Activated T-helper 17 cell treated with anti-CD3 and anti-CD28 coated beads, Interleukin-2, amount 50 U/mL, for 72 hours (primary cell): ENCODE results near the gene MRPL43. TPM values are rescaled to one million over a fixed set of nuclear protein-coding genes. Genes with fewer than 3 reads are reported as not detected.
A peak's percentile ranks its signal among the peaks of the same experiment; 100 is the strongest.

Source experiments
- ATAC-seq: fragments of 150-1000 bp; cut with Tn5 transposase; replicated peaks from 2 replicates; pipeline ENCODE4 v1.10.0; 2021; ENCODE audit warnings: mild to moderate bottlenecking, moderate library complexity
- H3K27ac Mint-ChIP-seq: one replicate; pipeline ENCODE4 v1.8.0; 2022; ENCODE audit warnings: mixed read lengths
- H3K27me3 Mint-ChIP-seq: one replicate; pipeline ENCODE4 v1.8.0; 2022; ENCODE audit warnings: mixed read lengths
- H3K36me3 Mint-ChIP-seq: one replicate; pipeline ENCODE4 v1.8.0; 2022; ENCODE audit warnings: low read depth, mild to moderate bottlenecking, mixed read lengths
- H3K4me1 Mint-ChIP-seq: one replicate; pipeline ENCODE4 v1.8.0; 2022; ENCODE audit warnings: mixed read lengths
- H3K4me3 Mint-ChIP-seq: one replicate; pipeline ENCODE4 v1.8.0; 2022; ENCODE audit warnings: mild to moderate bottlenecking, mixed read lengths
- H3K9me3 Mint-ChIP-seq: one replicate; pipeline ENCODE4 v1.8.0; 2022; ENCODE audit warnings: mixed read lengths
- total RNA-seq, 2 donors: library from RNA; stranded (reverse); gene quantifications; one replicate each; pipeline ENCODE4 v1.2.3, GENCODE V29; 2022

Gene MRPL43
- total RNA-seq, 2 donors from 2014 or later = 50.1 to 58.7 TPM

DNA sequence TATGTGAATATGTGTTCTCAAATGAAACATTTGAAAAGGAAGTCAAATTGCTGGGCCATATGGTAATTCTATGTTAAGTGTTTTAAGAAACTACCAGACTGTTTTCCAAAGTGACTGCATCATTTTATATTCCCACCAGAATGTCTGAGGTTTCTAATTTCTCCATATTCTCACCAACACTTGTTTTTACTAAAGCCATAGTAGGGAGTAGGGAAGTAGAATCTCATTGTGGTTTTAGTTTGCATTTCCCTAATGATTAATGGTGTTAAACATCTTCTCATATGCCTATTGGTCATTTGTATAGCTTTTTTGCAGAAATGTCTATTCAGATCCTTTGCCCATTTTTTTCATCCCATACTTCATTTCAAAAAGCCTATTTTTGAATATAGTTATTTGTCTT lies 27.0 kb downstream of the MRPL43 start:
- Mint-ChIP-seq H3K4me3 (no peak overlapping the region), H3K27me3 (no peaks in the 10 kb centered on the region), H3K9me3 (no peaks in the 10 kb centered on the region), H3K36me3 (peaks cover 94% of the 10 kb centered on the region), H3K4me1 (no peaks in the 10 kb centered on the region), H3K27ac (no peak overlapping the region)
- no peak for ATAC-seq

DNA sequence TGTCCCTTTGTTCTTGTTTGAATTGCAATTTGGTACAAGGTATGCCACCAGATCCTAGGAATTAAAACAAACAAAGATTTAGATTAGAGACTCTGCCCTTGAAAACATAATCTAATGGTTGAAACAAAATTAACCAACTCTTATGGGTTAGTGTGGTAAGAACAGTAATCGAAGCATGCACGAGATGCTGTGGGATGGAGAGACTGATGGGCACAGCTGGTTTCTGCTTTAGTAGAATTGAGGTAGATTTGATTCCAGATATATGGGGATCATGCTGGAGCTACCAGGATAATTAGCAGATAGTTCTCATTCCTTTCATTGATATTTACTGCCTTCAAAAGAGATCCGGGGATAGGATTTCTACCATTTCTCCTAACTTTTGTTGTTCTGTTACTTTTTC lies 38.4 kb downstream of the MRPL43 start:
- H3K4me3 Mint-ChIP-seq = no peak overlapping the region
- no peaks in the 10 kb centered on the region for H3K4me1 Mint-ChIP-seq
- H3K9me3 Mint-ChIP-seq = no peaks in the 10 kb centered on the region
- H3K36me3 Mint-ChIP-seq = peaks cover 87% of the 10 kb centered on the region
- H3K27me3 Mint-ChIP-seq = no peaks in the 10 kb centered on the region
- no peak overlapping the region for H3K27ac Mint-ChIP-seq
- no peak for ATAC-seq

DNA sequence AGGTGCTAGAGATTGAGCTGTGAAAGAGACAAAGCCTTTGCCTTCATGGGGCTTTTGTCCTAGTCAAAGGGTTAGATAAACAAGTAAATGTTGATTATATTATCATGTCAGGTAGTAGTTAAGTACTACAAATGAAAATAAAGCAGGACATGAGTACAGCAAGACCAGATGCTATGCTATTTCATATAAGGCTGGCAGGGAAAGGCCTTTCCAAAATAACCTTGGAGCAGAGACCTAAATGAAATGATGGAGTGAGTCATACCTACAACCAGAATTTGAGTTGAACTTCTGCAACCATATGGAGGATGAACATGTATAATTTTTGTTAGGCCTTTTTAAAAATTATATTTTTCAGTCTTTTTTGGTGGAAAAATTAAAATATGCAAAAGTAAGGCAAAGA lies 41.5 kb downstream of the MRPL43 start:
- H3K36me3 Mint-ChIP-seq = peaks cover 88% of the 10 kb centered on the region
- no peak overlapping the region for H3K4me3 Mint-ChIP-seq
- no peak for ATAC-seq
- no peaks in the 10 kb centered on the region for H3K9me3 Mint-ChIP-seq
- peaks cover 10% of the 10 kb centered on the region for H3K4me1 Mint-ChIP-seq
- no peaks in the 10 kb centered on the region for H3K27me3 Mint-ChIP-seq
- no peak overlapping the region for H3K27ac Mint-ChIP-seq

DNA sequence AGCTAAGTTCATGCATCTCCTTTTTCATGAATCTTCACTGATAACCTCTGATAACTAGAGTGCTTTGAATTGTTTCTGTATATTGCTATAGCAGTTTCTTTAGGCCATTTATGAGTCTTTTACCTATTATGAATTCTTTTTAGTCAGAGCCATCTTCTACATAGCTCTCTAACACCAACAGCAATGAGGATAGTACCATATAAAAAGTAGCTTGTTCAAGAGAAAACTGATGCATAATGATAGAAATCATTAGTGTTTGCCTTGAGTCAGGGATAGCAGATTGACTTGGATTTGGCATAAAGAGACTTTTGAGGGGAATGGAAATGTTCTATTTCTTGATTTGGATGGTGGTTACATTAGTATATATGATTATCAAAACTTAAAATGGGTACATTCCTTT lies 43.8 kb downstream of the MRPL43 start:
- Mint-ChIP-seq H3K36me3 (peaks cover 88% of the 10 kb centered on the region), H3K4me1 (peaks cover 10% of the 10 kb centered on the region), H3K9me3 (no peaks in the 10 kb centered on the region), H3K4me3 (peak overlapping the region; percentile 41), H3K27ac (peak overlapping the region; percentile 77), H3K27me3 (no peaks in the 10 kb centered on the region)
- ATAC-seq = peak; percentile 53

DNA sequence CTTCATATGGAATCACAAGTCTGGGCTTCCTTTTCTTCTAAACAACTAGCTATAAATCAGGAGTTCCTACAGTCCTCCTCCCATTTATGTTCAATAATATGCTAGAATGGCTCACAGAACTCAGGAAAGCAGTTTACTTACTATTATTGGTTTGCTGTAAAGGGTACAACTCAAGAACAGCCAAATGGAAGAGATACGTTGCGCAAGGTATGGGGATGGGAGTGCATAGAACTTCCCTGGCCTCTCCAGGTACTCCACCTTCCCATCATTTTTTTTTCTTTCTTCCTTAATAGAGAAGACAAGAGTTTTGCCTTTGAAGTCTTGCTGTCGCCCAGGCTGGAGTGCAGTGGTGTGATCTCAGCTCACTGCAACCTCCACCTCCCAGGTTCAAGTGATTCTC lies 45.1 kb downstream of the MRPL43 start:
- Mint-ChIP-seq H3K27ac (no peak overlapping the region), H3K4me1 (peaks cover 10% of the 10 kb centered on the region), H3K27me3 (no peaks in the 10 kb centered on the region), H3K9me3 (no peaks in the 10 kb centered on the region), H3K36me3 (peaks cover 91% of the 10 kb centered on the region), H3K4me3 (no peak overlapping the region)
- no peak for ATAC-seq

DNA sequence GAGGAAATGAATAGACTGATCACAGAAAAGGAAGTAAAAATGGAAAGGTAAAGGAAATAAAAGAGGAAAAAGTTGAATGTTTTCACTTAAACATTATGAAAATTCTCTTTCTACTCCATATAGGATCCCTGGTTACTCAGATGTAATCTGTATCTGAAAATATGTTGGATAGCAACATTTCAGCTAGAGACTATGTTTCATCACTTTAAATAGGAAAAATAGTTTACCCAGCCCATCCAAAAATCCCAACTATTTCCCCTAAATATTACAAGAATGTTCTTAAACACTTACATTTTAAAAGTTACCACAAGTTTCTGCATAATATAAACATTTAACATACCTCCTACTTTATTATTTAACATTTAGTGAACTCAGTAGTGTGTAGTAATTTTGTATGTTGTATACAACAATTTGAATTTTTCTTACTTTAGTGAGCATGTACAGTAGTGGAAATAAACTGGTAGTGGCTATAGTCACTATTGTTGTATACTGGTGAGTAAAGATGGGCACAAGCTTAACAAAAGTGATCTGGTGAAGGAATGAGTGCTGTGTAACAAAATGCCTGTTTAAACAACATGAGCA lies 47.4 kb downstream of the MRPL43 start:
- peaks cover 10% of the 10 kb centered on the region for H3K4me1 Mint-ChIP-seq
- H3K9me3 Mint-ChIP-seq = no peaks in the 10 kb centered on the region
- peaks cover 83% of the 10 kb centered on the region for H3K36me3 Mint-ChIP-seq
- no peak for ATAC-seq
- no peak overlapping the region for H3K27ac Mint-ChIP-seq
- H3K27me3 Mint-ChIP-seq = no peaks in the 10 kb centered on the region
- no peak overlapping the region for H3K4me3 Mint-ChIP-seq

Other genes starting within 250 kb of the MRPL43 start
- under 1 TPM in 1 of 2 donors, not detected in 1; 0.16 TPM for gene PAX2, start 241.9 kb downstream of the MRPL43 start, total RNA-seq
- 10 to 100 TPM; 41.3 to 44.1 TPM for gene SLF2, start 74.5 kb downstream of the MRPL43 start, total RNA-seq
- 1 to 10 TPM; 1.4 to 3.8 TPM for gene SEMA4G, start 18.0 kb downstream of the MRPL43 start, total RNA-seq
- gene TWNK, start within 50 bp of the MRPL43 start, total RNA-seq = 10 to 100 TPM; 12.0 to 24.9 TPM
- 10 to 100 TPM; 15.0 to 24.8 TPM for gene LZTS2, start 12.3 kb upstream of the MRPL43 start, total RNA-seq
- 1 to 10 TPM in 1 of 2 donors, under 1 TPM in 1; 0.48 to 2.9 TPM for gene PDZD7, start 43.6 kb upstream of the MRPL43 start, total RNA-seq
- gene SFXN3, start 43.7 kb upstream of the MRPL43 start, total RNA-seq = 100 to 1,000 TPM in 1 of 2 donors, 10 to 100 TPM in 1; 45.9 to 150 TPM
- gene KAZALD1, start 74.5 kb upstream of the MRPL43 start, total RNA-seq = under 1 TPM; 0.45 to 0.71 TPM
- gene TLX1, start 143.8 kb upstream of the MRPL43 start, total RNA-seq = not detected
- not detected for gene LBX1, start 242.0 kb upstream of the MRPL43 start, total RNA-seq